Transverse colon (tissue), 4 donors: ENCODE results near the gene PITX1. TPM values are rescaled to one million over a fixed set of nuclear protein-coding genes. Genes with fewer than 3 reads are reported as not detected.

Experiments
- DNase-seq: peaks from one replicate; pipeline ENCODE4 v3.0.0-alpha.2; 2019
- H3K27ac ChIP-seq, 4 donors: fragments of 200-600 bp; sonication (generic); 2 replicates each; pipeline ENCODE4 v1.5.1; 2016 to 2018; ENCODE audit warnings: inconsistent platforms in 4 of 4
- H3K27me3 ChIP-seq: fragments of 200-600 bp; sonication (generic); 2 replicates; pipeline ENCODE4 v1.5.1; 2017; ENCODE audit warnings: inconsistent platforms
- H3K36me3 ChIP-seq, 4 donors: fragments of 200-600 bp; sonication (generic); 2 replicates each; pipeline ENCODE4 v1.5.1; 2017 to 2019; ENCODE audit warnings: inconsistent platforms in 4 of 4
- H3K4me1 ChIP-seq, 4 donors: fragments of 200-600 bp; sonication (generic); 2 replicates each; pipeline ENCODE4 v1.5.1; 2017 to 2020; ENCODE audit warnings: inconsistent platforms in 4 of 4
- H3K4me3 ChIP-seq, 4 donors: fragments of 200-600 bp; sonication (generic); 1 replicate in 1 of 4; 2 replicates in 3 of 4; pipeline versions ENCODE4 v1.5.1 to v1.6.1; 2017 to 2019; ENCODE audit warnings: inconsistent platforms in 4 of 4
- H3K9me3 ChIP-seq, 2 donors: fragments of 200-600 bp; sonication (generic); 2 replicates each; pipeline ENCODE4 v1.5.1; 2017 to 2019; ENCODE audit warnings: inconsistent platforms in 2 of 2
- EP300 ChIP-seq: sonication (generic); formaldehyde crosslinking; IDR thresholded peaks from one replicate; pipeline ENCODE4 v1.6.1; 2017; ENCODE audit warnings: antibody characterized with exemption, low read depth
- POLR2A ChIP-seq: fragments of 450-650 bp; IDR thresholded peaks from one replicate; pipeline ENCODE4 v1.6.1; 2016; ENCODE audit warnings: antibody characterized with exemption, mild to moderate bottlenecking, moderate library complexity
- POLR2AphosphoS5 ChIP-seq, 3 donors: sonication (generic); formaldehyde crosslinking; IDR thresholded peaks; one replicate each; pipeline ENCODE4 v1.6.1; 2016; ENCODE audit warnings: antibody characterized with exemption in 3 of 3
- WGBS, 2 donors: methylation state at CpG; one replicate each; pipeline ENCODE4 v1.1.5; 2018; ENCODE audit warnings: low coverage in 1 of 2; 5-methylcytosine and 5-hydroxymethylcytosine counted together
- in situ Hi-C, 4 donors: fragments of 200-750 bp; cut with MboI; loops; one replicate each; pipeline versions ENCODE4 v1.15.0 to v1.15.1; 2017; ENCODE audit warnings: low sequenced_read_pairs in 3 of 4, low pct_ligation_motif_present in 1 of 4, low pct_unique_long_range_greater_than_20kb in 1 of 4
- intact Hi-C: fragments of 100-400 bp; cut with DNase I; formaldehyde crosslinking; loops from one replicate; pipeline ENCODE4 v1.15.1; 2023; ENCODE audit warnings: low total_unique reads
- total RNA-seq, 4 donors: library from RNA; depleted of rRNA; stranded (reverse); fragments of >200 nt; gene quantifications; one replicate each; pipeline ENCODE4 v1.1.0, GENCODE V29; 2016
- TF ChIP-seq, protein P1 (sequence below), 5 experiments: fragments of 200-600 bp in 3 of 5; fragments of 450-650 bp in 2 of 5; sonication (generic) in 3 of 5; IDR thresholded peaks; 1 replicate in 2 of 5; 2 replicates in 3 of 5; pipeline ENCODE4 v1.5.1; 2016 to 2017; ENCODE audit warnings: antibody characterized with exemption in 5 of 5, inconsistent platforms in 3 of 5, mild to moderate bottlenecking in 2 of 5, moderate library complexity in 1 of 5

Gene PITX1
- total RNA-seq, 4 donors from 2014 or later, result 3.7 to 13.9 (median 8.4) TPM

DNA sequence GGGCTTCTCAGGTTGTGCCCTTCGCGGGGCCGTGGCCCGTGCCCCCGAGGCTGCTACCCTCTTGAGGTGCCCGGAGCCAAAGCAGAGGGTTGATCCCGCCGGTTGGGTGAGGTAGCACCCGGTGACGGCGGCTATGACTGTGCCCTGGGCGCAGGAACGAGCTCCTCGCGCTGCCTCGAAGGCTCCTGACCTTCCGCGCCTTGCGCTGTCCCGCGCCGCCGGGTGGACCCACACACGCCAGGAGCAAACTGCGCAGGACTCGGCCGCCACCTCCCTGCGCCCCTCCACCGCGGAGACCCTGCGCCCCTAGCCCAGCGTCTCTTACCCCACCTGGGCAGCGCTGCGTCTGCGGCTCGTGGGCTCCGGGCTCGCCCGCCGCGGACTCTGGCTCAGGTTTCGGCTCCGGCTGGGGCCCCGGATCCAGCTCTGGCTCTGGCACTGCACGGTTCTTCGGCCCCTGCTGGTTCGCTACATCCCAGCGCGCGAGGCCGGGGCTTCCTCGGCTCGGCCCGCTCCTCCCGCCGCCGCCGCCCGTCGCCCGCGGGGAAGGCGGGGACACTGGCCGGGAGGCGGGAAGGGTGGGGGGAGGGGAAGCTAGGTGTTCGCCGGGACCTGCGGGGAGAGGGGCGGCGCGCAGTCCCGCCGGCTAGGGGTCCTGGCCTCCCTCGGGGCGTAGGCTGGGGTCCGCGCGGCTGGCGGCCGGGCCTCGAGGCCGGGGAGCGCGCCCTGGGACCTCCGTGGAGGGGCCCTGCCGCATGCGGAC is 5.4 kb upstream of the PITX1 start:
- Histone ChIP-seq H3K9me3 (no peaks in the 10 kb centered on the region), H3K36me3 (no peaks in the 10 kb centered on the region), H3K4me1 (peaks cover 6 to 28% (median 19%) of the 10 kb centered on the region in 4 donors), H3K27me3 (peaks cover 95% of the 10 kb centered on the region), H3K27ac (peak overlapping the region; percentile 36 to 85 (median 60)), H3K4me3 (peak overlapping the region in 3 of 4 donors; percentile 12 to 50 (median 36))
- no peak for DNase-seq
- intact Hi-C loops, result no loop called here
- in situ Hi-C loops, result loop anchor here in 1 of 4 donors (25.0 kb wide), 1 partner anchor 148 kb away; no protein-coding TSS in a partner anchor
- no peak for TF ChIP-seq POLR2A
- no peak for TF ChIP-seq POLR2AphosphoS5 (IDR thresholded peaks at IDR 0.05)
- TF ChIP-seq, protein P1, sequence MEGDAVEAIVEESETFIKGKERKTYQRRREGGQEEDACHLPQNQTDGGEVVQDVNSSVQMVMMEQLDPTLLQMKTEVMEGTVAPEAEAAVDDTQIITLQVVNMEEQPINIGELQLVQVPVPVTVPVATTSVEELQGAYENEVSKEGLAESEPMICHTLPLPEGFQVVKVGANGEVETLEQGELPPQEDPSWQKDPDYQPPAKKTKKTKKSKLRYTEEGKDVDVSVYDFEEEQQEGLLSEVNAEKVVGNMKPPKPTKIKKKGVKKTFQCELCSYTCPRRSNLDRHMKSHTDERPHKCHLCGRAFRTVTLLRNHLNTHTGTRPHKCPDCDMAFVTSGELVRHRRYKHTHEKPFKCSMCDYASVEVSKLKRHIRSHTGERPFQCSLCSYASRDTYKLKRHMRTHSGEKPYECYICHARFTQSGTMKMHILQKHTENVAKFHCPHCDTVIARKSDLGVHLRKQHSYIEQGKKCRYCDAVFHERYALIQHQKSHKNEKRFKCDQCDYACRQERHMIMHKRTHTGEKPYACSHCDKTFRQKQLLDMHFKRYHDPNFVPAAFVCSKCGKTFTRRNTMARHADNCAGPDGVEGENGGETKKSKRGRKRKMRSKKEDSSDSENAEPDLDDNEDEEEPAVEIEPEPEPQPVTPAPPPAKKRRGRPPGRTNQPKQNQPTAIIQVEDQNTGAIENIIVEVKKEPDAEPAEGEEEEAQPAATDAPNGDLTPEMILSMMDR (IDR thresholded peaks at IDR 0.05), result no peak
- TF ChIP-seq EP300, result no peak
- WGBS, 2 donors, result 6% methylated on average over 58 of the region's 87 CpGs; no CpG with 5 or more reads in 1 of the 2 donors

DNA sequence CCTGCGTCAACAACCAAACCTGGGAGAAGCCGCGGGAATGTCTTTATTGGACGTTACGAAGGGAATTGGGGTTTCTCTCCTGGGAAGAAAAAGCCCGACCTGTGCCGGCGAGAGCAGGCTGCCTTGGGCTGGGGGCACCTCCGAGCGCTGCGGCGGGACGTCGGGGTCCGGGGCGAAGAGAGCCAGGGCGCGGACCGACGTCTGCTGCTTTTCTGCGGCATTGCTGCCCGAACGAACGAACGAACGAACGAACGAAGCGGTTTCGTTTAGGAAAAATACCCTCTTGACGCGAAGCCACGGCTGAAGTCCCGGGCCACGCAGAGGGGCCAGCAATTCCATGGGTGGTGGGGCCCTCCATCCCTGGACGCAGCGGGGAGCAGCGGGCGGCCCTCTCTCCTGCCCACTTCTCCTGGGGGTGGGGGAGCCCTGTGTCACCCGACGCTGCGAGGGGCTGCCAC is 4.8 kb upstream of the PITX1 start:
- peak overlapping the region in 3 of 4 donors; percentile 12 to 50 (median 36) for H3K4me3 ChIP-seq
- TF ChIP-seq POLR2AphosphoS5 (IDR thresholded peaks at IDR 0.05), result no peak
- TF ChIP-seq, protein P1 (IDR thresholded peaks at IDR 0.05), result no peak
- no peak for TF ChIP-seq POLR2A
- no peak for TF ChIP-seq EP300
- 13% methylated on average over 8 to 16 of the region's 42 CpGs for WGBS, 2 donors
- H3K27me3 ChIP-seq, result peaks cover 95% of the 10 kb centered on the region
- H3K4me1 ChIP-seq, result peaks cover 6 to 33% (median 25%) of the 10 kb centered on the region in 4 donors
- no peaks in the 10 kb centered on the region for H3K9me3 ChIP-seq
- DNase-seq, result no peak
- in situ Hi-C loops (loop anchor here in 1 of 4 donors (25.0 kb wide), 1 partner anchor 148 kb away; no protein-coding TSS in a partner anchor), intact Hi-C loops (no loop called here)
- peak overlapping the region; percentile 36 to 85 (median 60) for H3K27ac ChIP-seq
- no peaks in the 10 kb centered on the region for H3K36me3 ChIP-seq

DNA sequence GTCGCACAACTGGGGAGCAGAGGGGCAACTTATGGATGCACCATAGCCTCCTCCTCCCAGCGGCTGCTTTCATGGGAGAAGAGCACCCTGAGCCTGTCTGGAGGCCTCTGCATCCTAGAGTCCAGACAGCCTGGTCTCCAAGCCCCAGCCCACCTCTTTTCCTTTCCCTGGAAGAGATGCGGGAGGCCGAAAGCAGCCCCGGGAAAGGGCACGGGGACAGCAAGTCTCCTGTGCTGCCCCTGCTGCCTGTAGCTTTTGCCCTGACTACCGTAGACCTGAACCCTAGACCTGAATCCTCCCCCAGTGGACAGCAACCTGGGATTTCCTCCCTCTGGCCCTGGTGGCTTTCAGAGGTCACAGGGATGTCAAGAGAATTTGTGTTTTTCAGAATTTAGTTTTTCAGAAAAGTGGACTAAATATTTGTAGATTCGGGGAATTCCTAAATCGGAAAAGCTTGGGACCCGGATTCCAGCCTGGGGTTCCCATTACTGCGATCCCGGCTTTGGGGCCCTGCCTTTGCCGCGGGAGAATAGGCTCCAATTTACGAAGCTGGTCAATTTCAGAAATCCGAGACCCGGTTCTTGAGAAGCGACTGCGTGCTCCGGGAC is 4.3 kb upstream of the PITX1 start:
- peak overlapping the region in 3 of 4 donors; percentile 12 to 50 (median 36) for H3K4me3 ChIP-seq
- no peak for DNase-seq
- 20 to 32% methylated on average over 1 to 20 of the region's 20 CpGs for WGBS, 2 donors
- peaks cover 8 to 38% (median 29%) of the 10 kb centered on the region in 4 donors for H3K4me1 ChIP-seq
- H3K9me3 ChIP-seq, result no peaks in the 10 kb centered on the region
- peak overlapping the region; percentile 36 to 85 (median 60) for H3K27ac ChIP-seq
- no peak for TF ChIP-seq POLR2A
- TF ChIP-seq, protein P1 (IDR thresholded peaks at IDR 0.05), result no peak
- no peak for TF ChIP-seq POLR2AphosphoS5 (IDR thresholded peaks at IDR 0.05)
- no peak for TF ChIP-seq EP300
- peaks cover 99% of the 10 kb centered on the region for H3K27me3 ChIP-seq
- in situ Hi-C loops (loop anchor here in 1 of 4 donors (25.0 kb wide), 1 partner anchor 149 kb away; no protein-coding TSS in a partner anchor), intact Hi-C loops (no loop called here)
- no peaks in the 10 kb centered on the region for H3K36me3 ChIP-seq
